Activated CD8-positive, alpha-beta T cell treated with anti-CD3 and anti-CD28 coated beads for 36 hours (primary cell): Measurements from ENCODE around the gene RASSF6. TPM values are rescaled to one million over a fixed set of nuclear protein-coding genes. Genes with fewer than 3 reads are reported as not detected.
"Not testable (repeated sequence)": the region's sequence is repeated elsewhere in the genome, so short reads cannot be mapped to it uniquely, and the experiment has no call there.

Source experiments
- ATAC-seq: fragments of 200-7000 bp; cut with Tn5 transposase; one replicate; pipeline ENCODE4 v1.10.0; 2021; ENCODE audit warnings: mild to moderate bottlenecking, moderate library complexity
- CTCF ChIA-PET: fragments of 350-600 bp; sonication (Branson Sonifier 250); formaldehyde crosslinking; loops from one replicate; lab custom pipeline; 2021; ENCODE audit warnings: antibody characterized with exemption; lab: Charles Lee
- POLR2A ChIA-PET: fragments of 350-600 bp; sonication (Branson Sonifier 250); formaldehyde crosslinking; loops from one replicate; lab custom pipeline; 2021; ENCODE audit warnings: antibody characterized with exemption; lab: Charles Lee
- DNase-seq: peaks from one replicate; pipeline ENCODE4 v3.0.0-alpha.2; 2020
- H3K27ac Mint-ChIP-seq: one replicate; pipeline ENCODE4 v1.8.0; 2021; ENCODE audit warnings: mild to moderate bottlenecking, mixed read lengths
- H3K27me3 Mint-ChIP-seq: one replicate; pipeline ENCODE4 v1.8.0; 2021; ENCODE audit warnings: mixed read lengths
- H3K36me3 Mint-ChIP-seq: one replicate; pipeline ENCODE4 v1.8.0; 2021; ENCODE audit warnings: low read depth, mixed read lengths
- H3K4me1 Mint-ChIP-seq: one replicate; pipeline ENCODE4 v1.8.0; 2021; ENCODE audit warnings: low read depth, mixed read lengths
- H3K4me3 Mint-ChIP-seq: one replicate; pipeline ENCODE4 v1.8.0; 2021; ENCODE audit warnings: mild to moderate bottlenecking, moderate library complexity, mixed read lengths
- H3K9me3 Mint-ChIP-seq: one replicate; pipeline ENCODE4 v1.8.0; 2021; ENCODE audit warnings: mixed read lengths
- intact Hi-C: fragments of 100-400 bp; cut with micrococcal nuclease; formaldehyde crosslinking; loops from one replicate; pipeline ENCODE4 v1.10.0; 2022
- total RNA-seq, 2 experiments: library from RNA; stranded (reverse); gene quantifications; one replicate each; pipeline ENCODE4 v1.2.3, GENCODE V29; 2021
- TF ChIP-seq, protein P1 (sequence below): fragments of 200-600 bp; IDR thresholded peaks from one replicate; pipeline ENCODE4 v1.8.0; 2022; ENCODE audit warnings: antibody characterized with exemption, mild to moderate bottlenecking

The RASSF6 gene
- total RNA-seq, 2 experiments from 2014 or later: not detected

GRCh38 chr4:73631565-73632226 lies 11.5 kb upstream of the RASSF6 start:
- peaks cover 4% of the 10 kb centered on the region for H3K27me3 Mint-ChIP-seq
- intact Hi-C loops: no loop called here

GRCh38 chr4:73628834-73629233 lies 8.6 kb upstream of the RASSF6 start:
- H3K27ac Mint-ChIP-seq, CTCF ChIA-PET, H3K36me3 Mint-ChIP-seq, H3K9me3 Mint-ChIP-seq, H3K4me1 Mint-ChIP-seq, intact Hi-C loops, POLR2A ChIA-PET, DNase-seq, H3K4me3 Mint-ChIP-seq, ATAC-seq, H3K27me3 Mint-ChIP-seq: not testable (repeated sequence)

More at GRCh38 chr4:73631565-73632226, 11.5 kb upstream of the RASSF6 start:
- Mint-ChIP-seq H3K36me3 (no peaks in the 10 kb centered on the region), H3K4me3 (no peak overlapping the region), H3K27ac (no peak overlapping the region), H3K9me3 (peaks cover 6% of the 10 kb centered on the region), H3K4me1 (no peaks in the 10 kb centered on the region)
- ChIA-PET CTCF (no interaction called here), POLR2A (interaction anchor here (0.7 kb wide), 1 partner anchor 23 kb away, joined by 3 read pairs; no protein-coding TSS in a partner anchor)
- TF ChIP-seq, protein P1, sequence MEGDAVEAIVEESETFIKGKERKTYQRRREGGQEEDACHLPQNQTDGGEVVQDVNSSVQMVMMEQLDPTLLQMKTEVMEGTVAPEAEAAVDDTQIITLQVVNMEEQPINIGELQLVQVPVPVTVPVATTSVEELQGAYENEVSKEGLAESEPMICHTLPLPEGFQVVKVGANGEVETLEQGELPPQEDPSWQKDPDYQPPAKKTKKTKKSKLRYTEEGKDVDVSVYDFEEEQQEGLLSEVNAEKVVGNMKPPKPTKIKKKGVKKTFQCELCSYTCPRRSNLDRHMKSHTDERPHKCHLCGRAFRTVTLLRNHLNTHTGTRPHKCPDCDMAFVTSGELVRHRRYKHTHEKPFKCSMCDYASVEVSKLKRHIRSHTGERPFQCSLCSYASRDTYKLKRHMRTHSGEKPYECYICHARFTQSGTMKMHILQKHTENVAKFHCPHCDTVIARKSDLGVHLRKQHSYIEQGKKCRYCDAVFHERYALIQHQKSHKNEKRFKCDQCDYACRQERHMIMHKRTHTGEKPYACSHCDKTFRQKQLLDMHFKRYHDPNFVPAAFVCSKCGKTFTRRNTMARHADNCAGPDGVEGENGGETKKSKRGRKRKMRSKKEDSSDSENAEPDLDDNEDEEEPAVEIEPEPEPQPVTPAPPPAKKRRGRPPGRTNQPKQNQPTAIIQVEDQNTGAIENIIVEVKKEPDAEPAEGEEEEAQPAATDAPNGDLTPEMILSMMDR: no peak
- no peak for DNase-seq
- ATAC-seq: no peak

DNA sequence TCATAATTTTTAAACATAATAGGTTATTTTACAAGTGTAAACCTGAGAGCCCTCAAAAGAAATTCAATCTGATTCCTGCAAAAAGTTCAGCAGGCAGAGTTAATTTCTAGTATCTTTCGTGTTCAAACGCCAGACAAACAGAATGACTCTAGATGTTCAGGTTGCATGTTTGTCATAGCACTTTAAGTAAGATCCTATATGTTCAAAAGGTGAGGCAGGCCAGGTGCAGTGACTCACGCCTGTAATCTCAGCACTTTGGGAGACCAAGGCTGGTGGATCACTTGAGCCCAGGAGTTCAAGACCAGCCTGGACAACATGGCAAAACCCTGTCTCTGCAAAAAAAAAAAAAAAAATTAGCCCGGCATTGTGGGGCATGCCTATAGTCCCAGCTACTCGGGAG lies 1.1 kb upstream of the RASSF6 start:
- H3K36me3 Mint-ChIP-seq: no peaks in the 10 kb centered on the region
- no peak for DNase-seq
- no peak overlapping the region for H3K4me3 Mint-ChIP-seq
- H3K9me3 Mint-ChIP-seq: no peaks in the 10 kb centered on the region
- no peak overlapping the region for H3K27ac Mint-ChIP-seq
- ATAC-seq: no peak
- intact Hi-C loops: no loop called here
- H3K4me1 Mint-ChIP-seq: peaks cover 8% of the 10 kb centered on the region
- TF ChIP-seq, protein P1: no peak
- H3K27me3 Mint-ChIP-seq: peaks cover 9% of the 10 kb centered on the region
- POLR2A ChIA-PET: no interaction called here
- CTCF ChIA-PET: no interaction called here

GRCh38 chr4:73619346-73619745 lies 890 bp downstream of the RASSF6 start:
- CTCF ChIA-PET: interaction anchor here (1.1 kb wide), 1 partner anchor 46 kb away, joined by 3 read pairs; no protein-coding TSS in a partner anchor

GRCh38 chr4:73617256-73617655 lies 3.0 kb downstream of the RASSF6 start:
- no peaks in the 10 kb centered on the region for H3K36me3 Mint-ChIP-seq
- no peak overlapping the region for H3K4me3 Mint-ChIP-seq
- TF ChIP-seq, protein P1: no peak
- ChIA-PET POLR2A (no interaction called here), CTCF (no interaction called here)
- intact Hi-C loops: no loop called here
- no peak overlapping the region for H3K27ac Mint-ChIP-seq
- no peaks in the 10 kb centered on the region for H3K9me3 Mint-ChIP-seq
- ATAC-seq (no peak), DNase-seq (no peak)
- peaks cover 10% of the 10 kb centered on the region for H3K27me3 Mint-ChIP-seq
- peaks cover 8% of the 10 kb centered on the region for H3K4me1 Mint-ChIP-seq

More at GRCh38 chr4:73619346-73619745, 890 bp downstream of the RASSF6 start:
- ATAC-seq (no peak), DNase-seq (no peak)
- intact Hi-C loops: no loop called here
- Mint-ChIP-seq H3K4me3 (no peak overlapping the region), H3K4me1 (peaks cover 8% of the 10 kb centered on the region), H3K27me3 (peaks cover 9% of the 10 kb centered on the region), H3K36me3 (no peaks in the 10 kb centered on the region), H3K9me3 (no peaks in the 10 kb centered on the region), H3K27ac (no peak overlapping the region)
- TF ChIP-seq, protein P1: no peak
- POLR2A ChIA-PET: no interaction called here
